Liver (tissue), 9 donors: Measurements from ENCODE around the gene FADS6. TPM values are rescaled to one million over a fixed set of nuclear protein-coding genes. Genes with fewer than 3 reads are reported as not detected.
A peak's percentile ranks its signal among the peaks of the same experiment; 100 is the strongest.

Experiments used
- DNase-seq: peaks from one replicate; pipeline ENCODE4 v3.0.0-alpha.2; 2017; ENCODE audit warnings: low spot score
- H3K27ac ChIP-seq, 2 donors: one replicate each; pipeline ENCODE4 v1.7.0; 2013; ENCODE audit warnings: inconsistent platforms in 2 of 2, low read length in 2 of 2, control low read depth in 1 of 2, low read depth in 1 of 2, mild to moderate bottlenecking in 1 of 2
- H3K27me3 ChIP-seq, 4 donors: one replicate each; pipeline versions ENCODE4 v1.6.1 to v1.7.0; 2013; ENCODE audit warnings: low read length in 3 of 4, inconsistent platforms in 1 of 4, mild to moderate bottlenecking in 1 of 4, moderate library complexity in 1 of 4; ENCODE audit not compliant: control insufficient read depth in 4 of 4, insufficient read depth in 4 of 4
- H3K36me3 ChIP-seq, 4 donors: one replicate each; pipeline versions ENCODE4 v1.6.1 to v1.7.0; 2013; ENCODE audit warnings: low read length in 3 of 4, mild to moderate bottlenecking in 3 of 4, low read depth in 1 of 4, moderate library complexity in 1 of 4; ENCODE audit not compliant: control insufficient read depth in 4 of 4, insufficient read depth in 3 of 4
- H3K4me1 ChIP-seq, 4 donors: one replicate each; pipeline versions ENCODE4 v1.6.1 to v1.7.0; 2013; ENCODE audit warnings: low read length in 3 of 4, mild to moderate bottlenecking in 3 of 4, moderate library complexity in 1 of 4; ENCODE audit not compliant: control insufficient read depth in 4 of 4, insufficient read depth in 4 of 4
- H3K4me3 ChIP-seq, 3 donors: one replicate each; pipeline versions ENCODE4 v1.6.1 to v1.7.0; 2013; ENCODE audit warnings: low read length in 3 of 3, control low read depth in 1 of 3, low read depth in 1 of 3, mild to moderate bottlenecking in 1 of 3
- H3K9ac ChIP-seq, 2 donors: one replicate each; pipeline ENCODE4 v1.7.0; 2013; ENCODE audit warnings: low read length in 2 of 2, mild to moderate bottlenecking in 2 of 2, moderate library complexity in 2 of 2, control low read depth in 1 of 2, low read depth in 1 of 2
- H3K9me3 ChIP-seq, 4 donors: one replicate each; pipeline versions ENCODE4 v1.6.1 to v1.7.0; 2013; ENCODE audit warnings: low read length in 3 of 4; ENCODE audit not compliant: control insufficient read depth in 4 of 4
- EGR1 ChIP-seq, 2 donors: IDR thresholded peaks; 2 replicates each; pipeline ENCODE4 v1.6.1; 2016 to 2018; ENCODE audit warnings: antibody characterized with exemption in 2 of 2, low read depth in 2 of 2
- FOXA1 ChIP-seq: IDR thresholded peaks from 2 replicates; pipeline ENCODE4 v1.6.1; 2016; ENCODE audit warnings: antibody characterized with exemption
- GABPA ChIP-seq, 2 donors: IDR thresholded peaks in 1 of 2; conservative IDR thresholded peaks in 1 of 2; 2 replicates each; pipeline ENCODE4 v1.6.1; 2016; ENCODE audit warnings: antibody characterized with exemption in 2 of 2, mild to moderate bottlenecking in 1 of 2, moderate library complexity in 1 of 2
- HNF4A ChIP-seq, 2 donors: conservative IDR thresholded peaks; 2 replicates each; pipeline ENCODE4 v1.6.1; 2016; ENCODE audit warnings: antibody characterized with exemption in 2 of 2, mild to moderate bottlenecking in 2 of 2
- HNF4G ChIP-seq: IDR thresholded peaks from 2 replicates; pipeline ENCODE4 v1.6.1; 2016; ENCODE audit warnings: antibody characterized with exemption
- JUND ChIP-seq, 2 donors: IDR thresholded peaks; 2 replicates each; pipeline ENCODE4 v1.6.1; 2016; ENCODE audit warnings: antibody characterized with exemption in 2 of 2
- NR2F2 ChIP-seq: IDR thresholded peaks from 2 replicates; pipeline ENCODE4 v1.6.1; 2016; ENCODE audit warnings: antibody characterized with exemption
- RAD21 ChIP-seq, 2 donors: IDR thresholded peaks; 2 replicates each; pipeline ENCODE4 v1.6.1; 2016; ENCODE audit warnings: antibody characterized with exemption in 2 of 2, mild to moderate bottlenecking in 2 of 2
- RXRA ChIP-seq, 2 donors: IDR thresholded peaks; 2 replicates each; pipeline ENCODE4 v1.6.1; 2017 to 2018; ENCODE audit warnings: antibody characterized with exemption in 2 of 2, mild to moderate bottlenecking in 1 of 2
- SP1 ChIP-seq: IDR thresholded peaks from 2 replicates; pipeline ENCODE4 v1.6.1; 2018; ENCODE audit warnings: antibody characterized with exemption, mild to moderate bottlenecking
- TAF1 ChIP-seq: conservative IDR thresholded peaks from 2 replicates; pipeline ENCODE4 v1.6.1; 2016; ENCODE audit warnings: antibody characterized with exemption, mild to moderate bottlenecking
- YY1 ChIP-seq: IDR thresholded peaks from 2 replicates; pipeline ENCODE4 v1.6.1; 2016; ENCODE audit warnings: antibody characterized with exemption, mild to moderate bottlenecking
- WGBS: extraction: QIAGEN DNeasy Blood & Tissue Kit; methylation state at CpG from one replicate; pipeline ENCODE4 v1.1.7; 2013; 5-methylcytosine and 5-hydroxymethylcytosine counted together
- polyA plus RNA-seq, 2 donors: library from polyadenylated mRNA; stranded (reverse) in 1 of 2; unstranded in 1 of 2; fragments of 200-250 nt in 1 of 2; fragments of >200 nt in 1 of 2; fragmentation: Nextera tagmentation in 1 of 2; extraction: Ambion mirVana in 1 of 2; gene quantifications; one replicate each; pipeline versions ENCODE4 v1.2.1 to v1.2.3, GENCODE V29; 2013 to 2015
- total RNA-seq, 2 donors: library from RNA; depleted of rRNA; stranded (reverse); fragments of >200 nt; gene quantifications; one replicate each; pipeline ENCODE4 v1.2.3, GENCODE V29; 2014
- TF ChIP-seq, protein P1 (sequence below): fragments of 150-350 bp; IDR thresholded peaks from 2 replicates; pipeline ENCODE4 v1.5.1; 2017; ENCODE audit warnings: improper control_type of control experiment, low read depth, low read length; ENCODE audit not compliant: missing input control
- TF ChIP-seq, protein P2 (sequence below): IDR thresholded peaks from 2 replicates; pipeline ENCODE4 v1.6.1; 2016; ENCODE audit warnings: antibody characterized with exemption
- TF ChIP-seq, protein P3 (sequence below): IDR thresholded peaks from 2 replicates; pipeline ENCODE4 v1.6.1; 2016; ENCODE audit warnings: antibody characterized with exemption, mild to moderate bottlenecking
- TF ChIP-seq, protein P4 (sequence below): IDR thresholded peaks from 2 replicates; pipeline ENCODE4 v1.6.1; 2016; ENCODE audit warnings: antibody characterized with exemption
- donor health status: healthy.
- donor health status: healthy.
- donor health status: healthy.
- donor health status: healthy.
- donor health status: healthy.

The FADS6 gene
- total and polyA plus RNA-seq, 4 donors, result 2.1 to 7.1 (median 4.2) TPM; not detected in 1

DNA sequence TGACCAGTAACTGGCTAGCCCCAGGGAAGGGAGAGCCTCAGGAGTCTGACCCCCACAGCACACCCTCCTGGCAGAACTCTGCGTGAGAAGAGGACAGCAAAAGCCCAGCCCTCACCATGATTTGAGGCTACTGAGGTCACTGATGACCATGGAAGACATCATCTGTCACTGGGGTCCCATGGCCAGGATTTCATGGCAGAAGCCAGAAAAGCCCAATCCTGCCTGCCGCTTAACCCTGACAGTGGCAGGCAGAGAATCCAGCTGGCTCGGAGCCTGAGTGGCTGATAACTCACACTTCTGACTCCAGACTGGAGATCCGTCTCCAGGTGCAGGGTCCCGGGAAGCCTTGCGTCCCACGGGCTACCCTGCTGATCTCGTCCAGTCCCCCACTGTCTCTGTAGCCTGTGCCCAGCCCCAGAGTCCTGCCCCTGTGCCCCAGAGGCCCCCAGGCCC, 51.3 kb downstream of the FADS6 start:
- Histone ChIP-seq H3K4me1 (peaks cover 0 to 7% (median 5%) of the 10 kb centered on the region in 4 donors), H3K27me3 (no peaks in the 10 kb centered on the region), H3K4me3 (peak overlapping the region in 1 of 3 donors; percentile 48), H3K9ac (no peak overlapping the region), H3K9me3 (no peaks in the 10 kb centered on the region), H3K27ac (no peak overlapping the region), H3K36me3 (no peaks in the 10 kb centered on the region)
- WGBS, result 66% methylated on average over 8 of the region's 8 CpGs
- TF ChIP-seq JUND (IDR thresholded peaks at IDR 0.05), result no peak
- TF ChIP-seq FOXA1, result no peak
- TF ChIP-seq, protein P1, sequence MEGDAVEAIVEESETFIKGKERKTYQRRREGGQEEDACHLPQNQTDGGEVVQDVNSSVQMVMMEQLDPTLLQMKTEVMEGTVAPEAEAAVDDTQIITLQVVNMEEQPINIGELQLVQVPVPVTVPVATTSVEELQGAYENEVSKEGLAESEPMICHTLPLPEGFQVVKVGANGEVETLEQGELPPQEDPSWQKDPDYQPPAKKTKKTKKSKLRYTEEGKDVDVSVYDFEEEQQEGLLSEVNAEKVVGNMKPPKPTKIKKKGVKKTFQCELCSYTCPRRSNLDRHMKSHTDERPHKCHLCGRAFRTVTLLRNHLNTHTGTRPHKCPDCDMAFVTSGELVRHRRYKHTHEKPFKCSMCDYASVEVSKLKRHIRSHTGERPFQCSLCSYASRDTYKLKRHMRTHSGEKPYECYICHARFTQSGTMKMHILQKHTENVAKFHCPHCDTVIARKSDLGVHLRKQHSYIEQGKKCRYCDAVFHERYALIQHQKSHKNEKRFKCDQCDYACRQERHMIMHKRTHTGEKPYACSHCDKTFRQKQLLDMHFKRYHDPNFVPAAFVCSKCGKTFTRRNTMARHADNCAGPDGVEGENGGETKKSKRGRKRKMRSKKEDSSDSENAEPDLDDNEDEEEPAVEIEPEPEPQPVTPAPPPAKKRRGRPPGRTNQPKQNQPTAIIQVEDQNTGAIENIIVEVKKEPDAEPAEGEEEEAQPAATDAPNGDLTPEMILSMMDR, result no peak
- TF ChIP-seq TAF1, result no peak
- no peak for TF ChIP-seq YY1
- TF ChIP-seq, protein P2, sequence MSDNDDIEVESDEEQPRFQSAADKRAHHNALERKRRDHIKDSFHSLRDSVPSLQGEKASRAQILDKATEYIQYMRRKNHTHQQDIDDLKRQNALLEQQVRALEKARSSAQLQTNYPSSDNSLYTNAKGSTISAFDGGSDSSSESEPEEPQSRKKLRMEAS, result no peak
- TF ChIP-seq, protein P3, sequence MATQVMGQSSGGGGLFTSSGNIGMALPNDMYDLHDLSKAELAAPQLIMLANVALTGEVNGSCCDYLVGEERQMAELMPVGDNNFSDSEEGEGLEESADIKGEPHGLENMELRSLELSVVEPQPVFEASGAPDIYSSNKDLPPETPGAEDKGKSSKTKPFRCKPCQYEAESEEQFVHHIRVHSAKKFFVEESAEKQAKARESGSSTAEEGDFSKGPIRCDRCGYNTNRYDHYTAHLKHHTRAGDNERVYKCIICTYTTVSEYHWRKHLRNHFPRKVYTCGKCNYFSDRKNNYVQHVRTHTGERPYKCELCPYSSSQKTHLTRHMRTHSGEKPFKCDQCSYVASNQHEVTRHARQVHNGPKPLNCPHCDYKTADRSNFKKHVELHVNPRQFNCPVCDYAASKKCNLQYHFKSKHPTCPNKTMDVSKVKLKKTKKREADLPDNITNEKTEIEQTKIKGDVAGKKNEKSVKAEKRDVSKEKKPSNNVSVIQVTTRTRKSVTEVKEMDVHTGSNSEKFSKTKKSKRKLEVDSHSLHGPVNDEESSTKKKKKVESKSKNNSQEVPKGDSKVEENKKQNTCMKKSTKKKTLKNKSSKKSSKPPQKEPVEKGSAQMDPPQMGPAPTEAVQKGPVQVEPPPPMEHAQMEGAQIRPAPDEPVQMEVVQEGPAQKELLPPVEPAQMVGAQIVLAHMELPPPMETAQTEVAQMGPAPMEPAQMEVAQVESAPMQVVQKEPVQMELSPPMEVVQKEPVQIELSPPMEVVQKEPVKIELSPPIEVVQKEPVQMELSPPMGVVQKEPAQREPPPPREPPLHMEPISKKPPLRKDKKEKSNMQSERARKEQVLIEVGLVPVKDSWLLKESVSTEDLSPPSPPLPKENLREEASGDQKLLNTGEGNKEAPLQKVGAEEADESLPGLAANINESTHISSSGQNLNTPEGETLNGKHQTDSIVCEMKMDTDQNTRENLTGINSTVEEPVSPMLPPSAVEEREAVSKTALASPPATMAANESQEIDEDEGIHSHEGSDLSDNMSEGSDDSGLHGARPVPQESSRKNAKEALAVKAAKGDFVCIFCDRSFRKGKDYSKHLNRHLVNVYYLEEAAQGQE, result no peak
- no peak for TF ChIP-seq RXRA (IDR thresholded peaks at IDR 0.05)
- TF ChIP-seq GABPA (IDR thresholded peaks at IDR 0.05 in 1 of 2, conservative IDR thresholded peaks at IDR 0.05 in 1 of 2), result no peak
- TF ChIP-seq, protein P4, sequence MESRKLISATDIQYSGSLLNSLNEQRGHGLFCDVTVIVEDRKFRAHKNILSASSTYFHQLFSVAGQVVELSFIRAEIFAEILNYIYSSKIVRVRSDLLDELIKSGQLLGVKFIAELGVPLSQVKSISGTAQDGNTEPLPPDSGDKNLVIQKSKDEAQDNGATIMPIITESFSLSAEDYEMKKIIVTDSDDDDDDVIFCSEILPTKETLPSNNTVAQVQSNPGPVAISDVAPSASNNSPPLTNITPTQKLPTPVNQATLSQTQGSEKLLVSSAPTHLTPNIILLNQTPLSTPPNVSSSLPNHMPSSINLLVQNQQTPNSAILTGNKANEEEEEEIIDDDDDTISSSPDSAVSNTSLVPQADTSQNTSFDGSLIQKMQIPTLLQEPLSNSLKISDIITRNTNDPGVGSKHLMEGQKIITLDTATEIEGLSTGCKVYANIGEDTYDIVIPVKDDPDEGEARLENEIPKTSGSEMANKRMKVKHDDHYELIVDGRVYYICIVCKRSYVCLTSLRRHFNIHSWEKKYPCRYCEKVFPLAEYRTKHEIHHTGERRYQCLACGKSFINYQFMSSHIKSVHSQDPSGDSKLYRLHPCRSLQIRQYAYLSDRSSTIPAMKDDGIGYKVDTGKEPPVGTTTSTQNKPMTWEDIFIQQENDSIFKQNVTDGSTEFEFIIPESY, result no peak
- no peak for TF ChIP-seq HNF4G
- TF ChIP-seq NR2F2, result no peak
- no peak for TF ChIP-seq EGR1 (IDR thresholded peaks at IDR 0.05; ENCODE audit: low read depth in 2 of 2)
- no peak for DNase-seq

GRCh38 chr17:74840989-74841666, 52.3 kb downstream of the FADS6 start:
- TF ChIP-seq HNF4A (conservative IDR thresholded peaks at IDR 0.05) (no peak), NR2F2 (no peak), SP1 (no peak), RAD21 (IDR thresholded peaks at IDR 0.05) (no peak), YY1 (no peak), GABPA (IDR thresholded peaks at IDR 0.05 in 1 of 2, conservative IDR thresholded peaks at IDR 0.05 in 1 of 2) (no peak)
- TF ChIP-seq, protein P4, result no peak
- TF ChIP-seq, protein P1, result no peak

More at GRCh38 chr17:74840989-74841666, 52.3 kb downstream of the FADS6 start:
- Histone ChIP-seq H3K9ac (no peak overlapping the region), H3K27me3 (no peaks in the 10 kb centered on the region), H3K4me3 (no peak overlapping the region), H3K9me3 (no peaks in the 10 kb centered on the region), H3K36me3 (peaks cover 0 to 8% (median 2%) of the 10 kb centered on the region in 4 donors), H3K4me1 (peaks cover 0 to 7% (median 5%) of the 10 kb centered on the region in 4 donors), H3K27ac (no peak overlapping the region)
- DNase-seq, result no peak
- WGBS, result 68% methylated on average over 13 of the region's 13 CpGs
